ENCODE results near the gene NLRP2B.
"Not testable (repeated sequence)": the region's sequence is repeated elsewhere in the genome, so short reads cannot be mapped to it uniquely, and the experiment has no call there.

Gene NLRP2B

GRCh38 chrX:57680160-57680559 lies at the start of gene NLRP2B:
TSS of gene NLRP2B (minus strand) at chrX:57680260.
- DNase-seq, result no peak

DNA sequence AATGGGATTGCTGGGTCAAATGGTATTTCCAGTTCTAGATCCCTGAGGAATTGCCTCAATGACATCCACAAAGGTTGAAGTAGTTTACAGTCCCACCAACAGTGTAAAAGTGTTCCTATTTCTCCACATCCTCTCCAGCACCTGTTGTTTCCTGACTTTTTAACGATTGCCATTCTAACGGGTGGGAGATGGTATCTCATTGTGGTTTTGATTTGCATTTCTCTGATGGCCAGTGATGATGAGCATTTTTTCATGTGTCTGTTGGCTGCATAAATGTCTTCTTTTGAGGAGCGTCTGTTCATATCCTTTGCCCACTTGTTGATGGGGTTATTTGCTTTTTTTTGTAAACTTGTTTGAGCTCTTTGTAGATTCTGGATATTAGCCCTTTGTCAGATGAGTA lies 45.9 kb upstream of the NLRP2B start:
- not testable (repeated sequence) for DNase-seq

GRCh38 chrX:57681341-57681740 lies 1.3 kb upstream of the NLRP2B start:
- DNase-seq, result no peak

GRCh38 chrX:57678686-57679428 lies 1.2 kb downstream of the NLRP2B start:
- DNase-seq, result no peak

DNA sequence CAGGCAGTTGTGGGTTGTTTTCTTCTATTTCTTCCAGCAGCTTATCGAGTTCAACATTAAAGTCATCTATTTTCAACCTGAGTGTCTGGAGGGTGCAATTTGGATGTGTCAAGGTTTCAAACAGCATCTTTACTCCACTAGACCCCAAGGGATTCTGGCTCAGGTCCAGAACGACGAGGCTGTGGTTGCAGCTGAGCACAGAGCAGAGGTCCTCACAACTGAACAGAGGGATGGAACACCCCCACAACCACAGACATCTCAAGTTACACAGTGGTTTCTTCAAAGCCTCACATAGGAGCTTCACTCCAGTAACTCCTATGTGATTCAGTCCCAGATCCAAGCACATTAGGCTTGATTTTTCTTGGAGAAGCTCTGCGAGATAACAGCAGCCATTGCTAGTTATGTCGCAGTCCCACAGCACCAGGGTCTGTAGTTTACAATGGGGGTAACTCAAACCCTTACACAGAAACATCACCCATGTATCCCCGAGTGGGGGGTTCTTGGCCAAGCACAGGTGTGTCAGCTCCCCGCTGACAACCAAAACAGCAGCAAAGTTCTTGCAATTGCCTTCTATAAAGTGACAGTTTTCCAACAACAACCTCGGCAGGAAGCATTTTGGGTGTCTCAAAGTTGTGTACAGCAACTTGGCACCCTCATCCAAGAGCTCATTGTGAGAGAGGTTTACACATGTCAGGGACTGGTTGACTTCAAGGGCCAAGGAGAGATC lies 2.8 kb downstream of the NLRP2B start:
- no peak for DNase-seq

GRCh38 chrX:57675320-57675719 lies 4.7 kb downstream of the NLRP2B start:
- no peak for DNase-seq

DNA sequence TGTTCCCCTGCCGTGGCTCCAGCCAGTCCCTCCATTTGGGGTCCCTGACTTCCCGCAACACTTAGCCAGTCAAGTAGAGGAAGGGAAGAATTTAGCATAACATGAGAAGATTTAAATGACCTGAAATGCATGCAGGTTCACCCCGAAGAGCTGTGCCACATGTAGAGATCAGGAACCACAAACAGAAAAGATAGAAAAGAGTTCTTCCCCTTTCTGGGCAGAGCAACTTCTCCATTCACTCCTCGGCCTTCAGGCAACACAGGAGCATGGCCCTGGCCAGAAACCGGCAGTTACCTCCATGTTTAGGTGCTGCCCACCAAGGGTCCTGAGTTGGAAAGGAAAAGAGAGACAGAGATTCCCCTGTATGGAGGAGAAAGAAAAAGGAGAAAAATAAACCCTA lies 5.2 kb downstream of the NLRP2B start:
- DNase-seq, result no peak

DNA sequence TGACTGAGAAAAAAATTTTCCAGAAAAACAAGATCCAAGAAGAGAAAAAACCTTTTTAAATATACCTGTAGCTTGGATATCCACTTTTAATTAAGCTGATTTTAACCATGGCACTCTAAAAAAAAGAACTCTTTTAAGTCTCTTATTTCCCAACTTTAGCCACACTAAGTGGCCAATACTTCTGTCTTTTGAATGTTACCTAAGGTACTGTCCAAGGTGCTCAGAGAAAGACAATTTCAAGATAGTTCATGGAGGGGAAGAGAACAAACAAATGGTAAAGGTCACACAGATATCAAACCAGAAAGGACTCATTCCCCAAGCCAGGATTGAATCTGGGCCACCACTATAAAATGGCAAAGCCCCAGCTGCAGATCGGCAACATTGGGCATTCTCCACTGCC lies 10.1 kb downstream of the NLRP2B start:
- no peak for DNase-seq

- DNase-seq, result no peak
Observed at GRCh38 chrX:57667010-57667409, 13.1 kb downstream of the NLRP2B start.

DNA sequence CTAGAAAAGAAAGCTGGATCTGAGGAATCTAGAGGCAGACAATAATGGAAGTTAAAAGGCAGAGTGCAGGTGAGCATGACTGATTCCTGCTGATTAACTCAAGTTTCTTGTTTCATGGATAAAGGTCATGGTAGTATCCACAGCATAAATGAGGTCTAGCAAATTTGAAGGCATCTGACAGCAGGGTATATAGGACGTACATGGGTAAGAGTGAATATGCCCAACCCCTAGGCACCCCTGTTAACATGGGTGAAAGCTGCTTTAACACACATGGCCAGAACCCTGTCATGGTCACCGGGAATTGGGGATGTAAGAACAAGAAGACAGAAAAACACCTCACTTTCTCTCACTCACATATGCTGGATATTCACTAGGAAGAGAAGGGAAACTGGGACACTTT lies 25.0 kb downstream of the NLRP2B start:
- DNase-seq, result no peak

DNA sequence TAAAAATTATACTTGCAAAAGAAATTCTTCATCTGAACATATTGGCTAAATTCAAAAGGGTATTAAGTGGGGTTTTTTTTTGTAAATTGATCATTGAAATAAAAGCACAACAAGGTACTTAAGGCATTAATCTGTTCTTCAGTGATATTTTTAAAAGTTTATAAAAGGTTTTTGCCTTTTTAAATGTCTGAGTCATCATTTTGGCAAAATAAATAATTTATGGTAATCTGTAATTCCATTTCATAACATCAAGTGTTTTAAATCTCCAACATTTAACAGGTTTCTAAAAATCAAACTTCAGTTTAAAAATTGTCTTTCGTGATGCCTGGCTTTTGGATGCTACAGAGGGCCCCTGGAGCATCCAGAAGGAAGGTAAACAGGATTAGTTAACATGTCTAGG lies 27.4 kb downstream of the NLRP2B start:
- DNase-seq, result no peak

DNA sequence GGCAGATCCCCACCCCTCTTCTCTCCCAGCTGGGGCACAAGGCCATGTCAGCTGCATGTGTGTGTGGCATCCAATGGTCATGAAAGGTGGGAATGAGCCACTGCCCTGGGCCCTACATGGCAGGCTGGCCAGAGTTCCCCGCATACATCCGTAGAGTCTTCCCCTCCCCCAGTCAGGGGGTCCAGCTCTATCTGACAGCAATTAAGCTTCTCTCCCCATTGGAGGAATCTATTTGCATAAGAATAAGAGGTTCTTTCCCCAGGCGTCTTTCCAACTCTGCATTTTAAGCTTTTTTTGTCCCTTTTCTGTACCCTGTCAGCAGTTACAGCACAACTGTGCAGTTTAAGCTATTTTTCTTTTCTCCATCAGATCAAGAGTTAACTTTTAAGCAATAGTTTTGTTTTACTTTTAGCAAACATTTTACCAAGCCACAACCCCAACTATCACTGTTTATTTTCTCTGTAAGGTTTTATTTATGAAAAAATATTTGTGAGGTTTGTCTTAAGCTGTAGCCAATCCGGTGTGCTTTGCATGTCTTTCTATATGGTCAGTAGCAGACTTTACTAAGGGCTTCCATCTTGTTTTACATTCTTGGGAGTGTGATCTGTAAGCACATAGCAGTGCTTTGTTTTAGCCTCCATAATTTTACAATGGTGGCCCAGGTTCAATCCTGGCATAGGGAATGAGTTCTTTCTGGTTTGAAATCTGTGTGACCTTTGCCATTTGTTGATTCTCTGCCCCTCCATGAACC lies 28.7 kb downstream of the NLRP2B start:
- no peak for DNase-seq

- DNase-seq, result no peak
Observed at GRCh38 chrX:57647020-57647419, 33.0 kb downstream of the NLRP2B start.

DNA sequence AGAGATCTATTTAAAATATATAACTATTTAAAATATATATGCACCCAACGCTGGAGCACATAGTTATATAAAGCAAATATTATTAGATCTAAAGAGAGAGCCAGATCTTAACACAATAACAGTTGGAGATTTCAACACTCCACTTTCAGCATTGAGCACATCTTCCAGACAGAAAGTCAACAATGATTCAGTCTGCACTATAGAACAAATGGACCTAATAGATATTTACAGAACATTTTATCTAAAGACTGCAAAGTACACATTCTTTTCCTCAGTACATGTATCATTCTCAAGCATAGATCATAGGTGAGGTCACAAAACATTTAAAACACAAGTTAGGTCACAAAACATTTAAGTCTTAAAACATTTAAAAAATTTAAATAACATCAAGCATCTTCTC lies 36.4 kb downstream of the NLRP2B start:
- no peak for DNase-seq

DNA sequence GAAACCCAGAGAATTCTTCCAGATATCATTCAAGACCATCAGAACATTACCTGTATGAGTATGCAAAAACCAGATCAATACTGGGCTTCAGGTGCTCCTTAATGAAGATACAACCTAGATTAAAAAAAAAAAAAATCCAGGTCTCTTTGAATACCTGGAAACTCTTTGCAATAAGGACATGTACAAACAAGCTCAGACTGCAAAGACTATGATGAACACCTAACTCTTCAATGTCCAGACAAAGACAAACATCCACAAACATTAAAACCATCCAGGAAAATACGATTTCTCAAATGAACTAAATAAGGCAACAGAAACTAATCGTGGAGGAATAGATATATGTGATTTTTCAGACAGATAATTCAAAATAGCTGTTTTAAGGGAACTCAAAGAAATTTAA lies 38.7 kb downstream of the NLRP2B start:
- DNase-seq, result no peak

GRCh38 chrX:57640674-57641016 lies 39.4 kb downstream of the NLRP2B start:
- DNase-seq, result no peak

DNA sequence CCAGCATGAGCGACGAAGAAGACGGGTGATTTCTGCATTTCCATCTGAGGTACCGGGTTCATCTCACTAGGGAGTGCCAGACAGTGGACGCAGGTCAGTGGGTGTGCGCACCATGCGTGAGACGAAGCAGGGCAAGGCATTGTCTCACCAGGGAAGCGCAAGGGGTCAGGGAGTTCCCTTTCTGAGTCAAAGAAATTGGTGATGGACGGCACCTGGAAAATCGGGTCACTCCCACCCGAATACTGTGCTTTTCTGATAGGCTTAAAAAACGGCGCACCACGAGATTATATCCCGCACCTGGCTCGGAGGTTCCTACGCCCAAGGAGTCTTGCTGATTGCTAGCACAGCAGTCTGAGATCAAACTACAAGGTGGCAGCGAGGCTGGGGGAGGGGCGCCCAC lies 50.6 kb downstream of the NLRP2B start:
- DNase-seq, result not testable (repeated sequence)
